ENCODE measurements around the gene FANCI. TPM values are rescaled to one million over a fixed set of nuclear protein-coding genes. Genes with fewer than 3 reads are reported as not detected.

Gene FANCI
- total and polyA plus RNA-seq, 2 experiments from 2014 or later, result 63.6 to 66.8 TPM

GRCh38 chr15:89363770-89364169 is 120.0 kb downstream of the FANCI start:
- no peak overlapping the region for H3K4me2 ChIP-seq
- no peaks in the 10 kb centered on the region for H3K9me2 ChIP-seq (ENCODE audit: insufficient read depth)
- ATAC-seq (no peak), DNase-seq (ENCODE audit: low spot score) (no peak)
- Mint-ChIP-seq H3K4me1 (peaks cover 26% of the 10 kb centered on the region), H3K36me3 (ENCODE audit: low read depth) (peaks cover 3% of the 10 kb centered on the region; the same call in 1 of the 3 replicates), H3K4me3 (no peak overlapping the region), H3K27me3 (ENCODE audit: insufficient read depth, low read depth, poor library complexity) (peaks cover 97% of the 10 kb centered on the region), H3K9me3 (peaks cover 8% of the 10 kb centered on the region; the same call in 2 of the 3 replicates), H3K27ac (no peak overlapping the region)
- no peak overlapping the region for H3K27ac ChIP-seq (ENCODE audit: low read depth)
- H3K36me3 ChIP-seq (ENCODE audit: insufficient read depth), result no peaks in the 10 kb centered on the region; the same call in 1 of the 2 replicates
- peaks cover 28% of the 10 kb centered on the region; the same call in 1 of the 2 replicates for H3K4me1 ChIP-seq (ENCODE audit: insufficient read depth)
- peaks cover 25% of the 10 kb centered on the region for H4K20me1 ChIP-seq (replicated peaks; ENCODE audit: insufficient read depth)
- peaks cover 100% of the 10 kb centered on the region for H3K27me3 ChIP-seq (ENCODE audit: insufficient read depth)
- TF ChIP-seq REST (IDR thresholded peaks at IDR 0.05; ENCODE audit: unreplicated experiment) (no peak), ZNF114 (CRISPR knock-in tag; IDR thresholded peaks at IDR 0.05) (no peak), POLR2AphosphoS5 (IDR thresholded peaks at IDR 0.05; ENCODE audit: low read depth) (no peak)
- H3F3A ChIP-seq (replicated peaks; ENCODE audit: low read depth), result peaks cover 15% of the 10 kb centered on the region; the same call in 1 of the 2 replicates
- H2AFZ ChIP-seq, result no peak overlapping the region
- H3K79me2 ChIP-seq (replicated peaks; ENCODE audit: insufficient read depth), result no peaks in the 10 kb centered on the region
- no peak overlapping the region for H3K4me3 ChIP-seq

GRCh38 chr15:89364341-89364740 is 120.6 kb downstream of the FANCI start:
- H3F3A ChIP-seq (replicated peaks; ENCODE audit: low read depth), result peaks cover 18% of the 10 kb centered on the region; the same call in 1 of the 2 replicates
- no peak overlapping the region for H3K27ac ChIP-seq (ENCODE audit: low read depth)
- ATAC-seq (no peak), DNase-seq (ENCODE audit: low spot score) (no peak)
- H3K9me2 ChIP-seq (ENCODE audit: insufficient read depth), result no peaks in the 10 kb centered on the region
- peaks cover 100% of the 10 kb centered on the region for H3K27me3 ChIP-seq (ENCODE audit: insufficient read depth)
- H2AFZ ChIP-seq, result no peak overlapping the region
- H3K36me3 ChIP-seq (ENCODE audit: insufficient read depth), result no peaks in the 10 kb centered on the region; the same call in 1 of the 2 replicates
- Mint-ChIP-seq H3K4me1 (peaks cover 31% of the 10 kb centered on the region), H3K36me3 (ENCODE audit: low read depth) (peaks cover 3% of the 10 kb centered on the region; the same call in 1 of the 3 replicates), H3K9me3 (peaks cover 8% of the 10 kb centered on the region; the same call in 2 of the 3 replicates), H3K27ac (no peak overlapping the region), H3K4me3 (no peak overlapping the region), H3K27me3 (ENCODE audit: insufficient read depth, low read depth, poor library complexity) (peaks cover 97% of the 10 kb centered on the region)
- H3K4me3 ChIP-seq, result no peak overlapping the region
- H3K4me1 ChIP-seq (ENCODE audit: insufficient read depth), result peaks cover 34% of the 10 kb centered on the region
- H3K79me2 ChIP-seq (replicated peaks; ENCODE audit: insufficient read depth), result no peaks in the 10 kb centered on the region
- H4K20me1 ChIP-seq (replicated peaks; ENCODE audit: insufficient read depth), result peaks cover 29% of the 10 kb centered on the region
- no peak overlapping the region for H3K4me2 ChIP-seq
- TF ChIP-seq ZNF331 (CRISPR knock-in tag; IDR thresholded peaks at IDR 0.05; ENCODE audit: low read depth) (no peak), EZH2phosphoT487 (IDR thresholded peaks at IDR 0.05; ENCODE audit: unreplicated experiment) (peak; percentile 52), POLR2AphosphoS5 (IDR thresholded peaks at IDR 0.05; ENCODE audit: low read depth) (no peak), EZH2 (IDR thresholded peaks at IDR 0.05; ENCODE audit: low read depth, unreplicated experiment) (peak; percentile 73), NANOG (IDR thresholded peaks at IDR 0.05; ENCODE audit: borderline replicate concordance) (no peak), ZNF462 (CRISPR knock-in tag; IDR thresholded peaks at IDR 0.05) (no peak), ZNF114 (CRISPR knock-in tag; IDR thresholded peaks at IDR 0.05) (no peak), CREB1 (CRISPR knock-in tag; IDR thresholded peaks at IDR 0.05; ENCODE audit: low read depth) (no peak), CTCF (conservative IDR thresholded peaks at IDR 0.05; ENCODE audit: low read depth in 2 of 2) (no peak)

Measured in GM23338 (cell line).